Stimulated activated CD4-positive, alpha-beta T cell treated with anti-CD3 and anti-CD28 coated beads, TNF-alpha, amount 100 ng/mL, for 48 hours (primary cell): ENCODE data around the gene IL17RC.
A peak's percentile ranks its signal among the peaks of the same experiment; 100 is the strongest.

ENCODE experiments used
- DNase-seq, 3 donors: peaks; one replicate each; pipeline ENCODE4 v3.0.0-alpha.2; 2020; ENCODE audit warnings: low read depth in 3 of 3

IL17RC gene

GRCh38 chr3:9946112-9947024 lies 29.5 kb downstream of the IL17RC start:
- peak; percentile 60 to 76 (median 70) for DNase-seq

GRCh38 chr3:9947025-9947995 lies 30.4 kb downstream of the IL17RC start:
- no peak for DNase-seq

- DNase-seq, result no peak
These were observed 31.7 kb downstream of the IL17RC start for GRCh38 chr3:9948586-9948985.

GRCh38 chr3:9949115-9949514 lies 32.2 kb downstream of the IL17RC start:
- no peak for DNase-seq

GRCh38 chr3:9949626-9950025 lies 32.7 kb downstream of the IL17RC start:
- no peak for DNase-seq

- DNase-seq, result no peak
These were observed 34.2 kb downstream of the IL17RC start for GRCh38 chr3:9951126-9951525.

GRCh38 chr3:9951598-9951961 lies 34.7 kb downstream of the IL17RC start:
- DNase-seq, result no peak

GRCh38 chr3:9951962-9952805 lies 35.3 kb downstream of the IL17RC start, which contains the start of gene PRRT3:
Gene PRRT3 (minus strand): TSS chr3:9952408. CDS start chr3:9950115, 2,293 bp downstream.
- DNase-seq, result peak; percentile 32 to 49 (median 34)

GRCh38 chr3:9955067-9955502 lies 38.2 kb downstream of the IL17RC start:
- DNase-seq, result no peak

- no peak for DNase-seq
These were observed 38.9 kb downstream of the IL17RC start for GRCh38 chr3:9955611-9956352.

- DNase-seq, result no peak
These were observed 40.3 kb downstream of the IL17RC start for GRCh38 chr3:9957214-9957613.

- no peak for DNase-seq
These were observed 48.4 kb downstream of the IL17RC start for GRCh38 chr3:9965200-9965875.

GRCh38 chr3:9966841-9967240 lies 49.9 kb downstream of the IL17RC start:
- DNase-seq, result no peak

- no peak for DNase-seq
These were observed 52.7 kb downstream of the IL17RC start for GRCh38 chr3:9969632-9970019.

- DNase-seq, result no peak
These were observed 53.2 kb downstream of the IL17RC start for GRCh38 chr3:9970020-9970652.

GRCh38 chr3:9976721-9977709 lies 60.1 kb downstream of the IL17RC start:
- peak in 1 of 3 donors; percentile 26 for DNase-seq

GRCh38 chr3:9978710-9979305 lies 61.9 kb downstream of the IL17RC start:
- DNase-seq, result no peak

GRCh38 chr3:9980251-9980650 lies 63.4 kb downstream of the IL17RC start:
- DNase-seq, result no peak
